ENCODE data around the gene LIMS4. TPM values are rescaled to one million over a fixed set of nuclear protein-coding genes. Genes with fewer than 3 reads are reported as not detected.

The LIMS4 gene, protein sequence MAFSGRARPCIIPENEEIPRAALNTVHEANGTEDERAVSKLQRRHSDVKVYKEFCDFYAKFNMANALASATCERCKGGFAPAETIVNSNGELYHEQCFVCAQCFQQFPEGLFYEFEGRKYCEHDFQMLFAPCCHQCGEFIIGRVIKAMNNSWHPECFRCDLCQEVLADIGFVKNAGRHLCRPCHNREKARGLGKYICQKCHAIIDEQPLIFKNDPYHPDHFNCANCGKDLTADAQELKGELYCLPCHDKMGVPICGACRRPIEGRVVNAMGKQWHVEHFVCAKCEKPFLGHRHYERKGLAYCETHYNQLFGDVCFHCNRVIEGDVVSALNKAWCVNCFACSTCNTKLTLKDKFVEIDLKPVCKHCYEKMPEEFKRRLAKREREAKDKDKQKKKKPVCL
- 2.3 and 8.0 TPM in 2 replicates for total RNA-seq

DNA sequence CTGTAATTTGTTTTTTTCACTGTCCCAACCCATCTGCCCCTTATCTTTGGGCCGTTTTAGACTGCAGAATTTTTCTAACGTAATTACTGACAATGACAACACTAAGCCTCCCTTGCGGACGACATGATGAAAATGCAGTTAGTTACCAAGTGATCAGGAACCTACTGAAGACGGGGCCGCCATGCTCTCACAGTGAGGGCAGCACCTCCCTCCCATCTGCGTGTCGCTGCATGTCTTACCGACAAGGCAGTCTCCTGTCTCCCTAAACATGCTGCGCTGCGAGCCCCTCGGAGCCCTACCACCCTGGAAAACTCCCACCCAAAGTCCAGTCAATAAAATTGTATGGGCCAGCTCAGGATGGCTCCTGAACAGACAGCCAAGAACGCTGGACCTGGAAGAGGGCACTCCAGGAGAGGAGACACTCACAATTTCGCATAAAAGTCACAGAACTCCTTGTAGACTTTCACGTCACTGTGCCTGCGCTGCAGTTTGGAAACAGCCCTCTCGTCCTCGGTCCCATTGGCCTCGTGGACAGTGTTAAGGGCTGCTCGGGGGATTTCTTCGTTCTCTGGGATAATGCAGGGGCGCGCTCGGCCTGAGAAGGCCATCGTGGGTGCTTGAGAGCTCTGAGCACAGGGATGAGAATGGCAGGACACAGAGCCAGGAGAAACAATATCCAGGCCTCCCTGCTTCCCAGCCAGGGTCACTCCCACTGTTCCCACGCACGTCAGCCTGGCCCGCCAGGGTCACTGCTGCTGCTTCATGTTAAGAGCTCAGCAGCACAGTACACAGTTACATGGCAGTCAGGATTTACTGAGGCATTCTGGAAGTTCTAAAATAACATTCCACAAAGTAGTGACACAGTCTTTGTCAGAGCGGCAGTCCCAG is at the start of gene LIMS4:
Gene LIMS4 (minus strand): TSS at position 646 of the 888 bp plus-strand sequence. CDS start 38 bp downstream, at position 608.

Other genes with a start within 250 kb of the LIMS4 start
- 9.2 and 23.4 TPM in 2 replicates for gene RGPD6, start 104.4 kb upstream of the LIMS4 start, total RNA-seq
- 51.6 and 57.4 TPM in 2 replicates for gene BUB1, start 205.2 kb upstream of the LIMS4 start, total RNA-seq

All from myometrial cell (primary cell).